IPS-NIHi7 (cell line): Measurements from ENCODE around the gene C11orf68.

ENCODE experiments used
- DNase-seq: peaks from one replicate; pipeline ENCODE4 v3.0.0; 2012; ENCODE audit warnings: mixed read lengths; ENCODE audit errors: extremely low spot score

C11orf68 gene

DNA sequence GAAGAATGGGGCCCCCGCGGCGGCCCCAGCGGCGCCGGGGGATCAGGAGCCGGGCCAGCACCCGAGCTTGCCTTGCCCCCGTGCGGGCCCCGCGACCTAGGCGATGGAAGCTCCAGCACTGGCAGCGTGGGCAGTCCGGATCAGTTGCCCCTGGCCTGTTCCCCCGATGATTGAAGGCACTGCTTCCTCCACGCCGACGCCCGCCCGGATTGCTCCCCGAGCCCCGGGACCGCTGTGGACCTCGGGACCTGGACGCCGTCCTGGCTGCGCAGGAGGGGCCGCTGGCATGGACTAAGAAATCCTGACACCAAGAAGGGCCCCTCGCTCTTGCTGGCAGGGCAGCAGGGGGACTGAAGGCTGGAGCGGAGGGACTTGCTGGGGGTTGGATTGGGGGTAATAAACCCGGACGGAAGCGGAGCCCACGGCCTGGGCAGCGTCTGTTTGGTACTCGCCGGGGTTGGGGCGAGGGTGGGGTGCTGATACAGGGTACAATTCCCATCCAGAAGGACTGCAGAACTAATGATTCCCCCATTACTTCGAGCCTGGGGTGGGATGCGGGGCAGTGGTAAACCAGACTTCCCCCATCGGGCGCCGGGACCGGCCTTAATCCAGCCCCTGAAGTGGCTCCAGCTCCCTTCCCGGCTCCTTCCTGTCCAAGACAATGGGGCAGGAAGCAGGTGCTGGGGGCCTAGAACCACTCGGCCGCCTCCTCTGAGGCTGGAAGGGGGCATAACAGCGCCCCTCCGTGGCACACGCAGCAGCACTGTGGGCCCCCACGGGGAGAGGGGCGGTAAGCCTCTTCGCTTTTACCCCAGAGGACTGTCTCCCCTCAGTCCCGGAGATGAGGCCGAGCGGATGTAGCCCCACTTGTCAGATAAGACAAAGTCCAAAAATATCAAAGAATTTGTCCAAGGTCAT is 27.4 kb downstream of the C11orf68 start:
- DNase-seq = peak; percentile 69

DNA sequence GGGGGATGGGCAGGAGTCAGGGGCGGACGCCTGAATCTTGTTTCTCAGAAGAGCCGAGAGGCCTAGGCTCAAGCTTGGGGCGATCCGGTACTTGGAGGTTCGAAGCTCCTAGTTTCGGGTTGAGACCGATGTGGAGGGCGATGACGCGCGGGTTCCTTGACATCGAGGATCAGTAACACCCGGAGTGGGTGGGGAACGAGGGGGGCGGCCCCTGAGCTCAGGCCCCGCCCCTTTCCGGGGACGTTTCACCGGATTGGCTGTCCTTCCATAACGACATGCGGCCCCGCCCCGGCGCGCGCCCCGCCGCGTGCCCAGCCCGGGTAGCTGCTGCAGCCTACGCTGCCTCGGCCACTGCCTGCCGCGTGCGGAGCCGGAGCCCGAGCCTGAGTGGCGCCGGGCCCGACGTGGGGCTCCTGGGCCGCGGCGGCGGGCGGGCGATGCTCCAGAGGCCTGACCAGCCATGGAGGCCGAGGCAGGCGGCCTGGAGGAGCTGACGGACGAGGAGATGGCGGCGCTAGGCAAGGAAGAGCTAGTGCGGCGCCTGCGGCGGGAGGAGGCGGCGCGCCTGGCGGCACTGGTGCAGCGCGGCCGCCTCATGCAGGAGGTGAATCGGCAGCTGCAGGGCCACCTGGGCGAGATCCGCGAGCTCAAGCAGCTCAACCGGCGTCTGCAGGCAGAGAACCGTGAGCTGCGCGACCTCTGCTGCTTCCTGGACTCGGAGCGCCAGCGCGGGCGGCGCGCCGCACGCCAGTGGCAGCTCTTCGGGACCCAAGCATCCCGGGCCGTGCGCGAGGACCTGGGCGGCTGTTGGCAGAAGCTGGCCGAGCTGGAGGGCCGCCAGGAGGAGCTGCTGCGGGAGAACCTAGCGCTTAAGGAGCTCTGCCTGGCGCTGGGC is 28.3 kb downstream of the C11orf68 start, which contains the start of gene CCDC85B:
Gene CCDC85B (plus strand): TSS at position 350 of the 895 bp plus-strand sequence. CDS start 111 bp downstream, at position 461.
- DNase-seq = peak; percentile 89

DNA sequence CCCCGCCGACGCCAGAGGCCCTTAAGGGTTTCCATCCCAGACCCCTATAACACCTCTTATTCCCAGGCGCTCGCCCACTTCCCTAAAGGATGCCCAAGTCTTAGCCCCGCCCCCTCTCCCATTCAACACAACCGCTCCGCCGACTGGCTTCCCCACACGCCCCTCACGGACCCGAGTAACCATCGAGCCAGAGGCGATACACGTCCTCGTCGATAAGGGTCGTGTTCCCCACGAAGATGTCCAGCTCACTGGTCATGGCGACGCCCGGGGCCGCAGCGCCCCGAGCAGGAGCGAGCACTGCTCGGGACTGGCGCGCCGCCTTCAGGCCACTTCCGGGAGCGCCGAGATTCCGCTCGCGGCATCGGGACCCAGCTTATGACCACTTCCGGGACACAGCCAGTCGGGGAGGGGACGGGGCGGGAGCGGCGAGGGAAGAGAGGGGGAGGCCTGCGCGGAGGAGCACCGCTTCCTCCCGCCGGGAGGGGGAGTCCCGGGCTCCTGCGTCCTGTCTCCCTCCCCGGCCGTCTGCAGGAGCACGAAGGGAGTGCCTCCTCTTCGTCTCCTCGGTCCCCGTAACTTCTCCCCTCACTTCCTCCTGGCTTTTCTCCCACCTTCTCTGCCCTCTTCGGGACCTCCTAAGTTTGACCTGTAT is 30.6 kb downstream of the C11orf68 start, which contains the start of gene FIBP:
Gene FIBP (minus strand): TSS at position 309 of the 652 bp plus-strand sequence. CDS start 53 bp downstream, at position 256.
- peak; percentile 96 for DNase-seq

DNA sequence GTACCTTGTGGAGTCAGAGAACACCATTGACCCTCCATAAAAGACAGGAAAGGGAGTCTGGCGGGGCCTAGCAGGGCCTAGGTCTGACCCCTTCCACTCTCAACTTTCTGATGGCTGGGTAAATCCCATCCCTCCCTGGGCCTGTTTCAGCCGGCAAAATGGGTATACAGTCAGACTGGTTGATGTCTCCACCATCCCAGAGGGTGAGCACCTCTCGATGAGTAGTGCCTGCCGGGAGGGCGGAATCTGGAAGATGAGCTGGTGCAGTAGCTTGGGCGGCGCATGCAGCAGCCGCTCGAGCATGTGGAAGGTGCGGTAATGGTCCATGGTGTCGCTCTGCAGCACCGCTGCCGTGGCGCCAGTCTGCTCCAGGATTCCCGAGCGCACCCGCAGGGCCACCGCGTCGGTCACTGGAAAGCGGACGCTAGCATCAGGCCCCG is 31.1 kb downstream of the C11orf68 start:
- DNase-seq = no peak

DNA sequence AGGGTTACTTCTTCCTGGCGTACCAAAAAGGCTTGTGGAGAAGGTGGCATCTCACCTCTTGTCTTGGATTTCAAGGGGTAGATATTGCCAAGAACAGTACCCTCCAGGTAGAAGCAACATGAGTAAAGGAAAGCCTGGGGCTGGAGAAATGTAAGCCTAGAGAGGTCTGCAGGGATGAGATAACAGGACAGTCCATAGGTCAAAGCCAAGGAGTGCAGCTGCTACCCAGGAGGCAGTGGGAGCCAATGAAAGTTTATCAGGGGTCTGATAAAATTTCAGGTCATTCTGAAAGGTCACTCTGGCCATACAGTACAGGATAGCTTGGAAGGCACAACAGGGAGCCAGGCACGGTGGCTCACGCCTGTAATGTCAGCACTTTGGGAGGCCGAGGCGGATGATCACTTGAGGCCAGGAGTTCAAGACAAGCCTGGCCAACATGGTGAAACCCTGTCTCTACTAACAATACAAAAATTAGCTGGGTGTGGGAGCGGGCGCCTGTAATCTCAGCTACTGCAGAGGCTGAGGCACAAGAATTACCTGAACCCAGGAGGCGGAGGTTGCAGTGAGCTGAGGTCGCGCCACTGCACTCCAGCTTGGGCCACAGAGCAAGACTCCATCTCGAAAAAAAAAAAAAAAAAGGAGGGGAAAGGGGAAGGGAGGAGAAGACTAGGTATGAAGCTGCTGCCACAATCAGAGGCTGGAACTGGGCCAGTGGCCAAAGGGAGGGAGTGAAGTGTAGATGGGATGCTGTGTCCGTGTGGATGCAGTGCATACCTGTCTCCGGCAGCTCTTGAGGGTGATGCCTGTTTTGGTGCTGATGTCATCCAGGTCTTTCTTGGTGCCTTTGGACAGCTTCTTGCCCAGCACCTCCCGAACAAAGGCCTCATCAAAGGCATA is 31.8 kb downstream of the C11orf68 start:
- DNase-seq = no peak

DNA sequence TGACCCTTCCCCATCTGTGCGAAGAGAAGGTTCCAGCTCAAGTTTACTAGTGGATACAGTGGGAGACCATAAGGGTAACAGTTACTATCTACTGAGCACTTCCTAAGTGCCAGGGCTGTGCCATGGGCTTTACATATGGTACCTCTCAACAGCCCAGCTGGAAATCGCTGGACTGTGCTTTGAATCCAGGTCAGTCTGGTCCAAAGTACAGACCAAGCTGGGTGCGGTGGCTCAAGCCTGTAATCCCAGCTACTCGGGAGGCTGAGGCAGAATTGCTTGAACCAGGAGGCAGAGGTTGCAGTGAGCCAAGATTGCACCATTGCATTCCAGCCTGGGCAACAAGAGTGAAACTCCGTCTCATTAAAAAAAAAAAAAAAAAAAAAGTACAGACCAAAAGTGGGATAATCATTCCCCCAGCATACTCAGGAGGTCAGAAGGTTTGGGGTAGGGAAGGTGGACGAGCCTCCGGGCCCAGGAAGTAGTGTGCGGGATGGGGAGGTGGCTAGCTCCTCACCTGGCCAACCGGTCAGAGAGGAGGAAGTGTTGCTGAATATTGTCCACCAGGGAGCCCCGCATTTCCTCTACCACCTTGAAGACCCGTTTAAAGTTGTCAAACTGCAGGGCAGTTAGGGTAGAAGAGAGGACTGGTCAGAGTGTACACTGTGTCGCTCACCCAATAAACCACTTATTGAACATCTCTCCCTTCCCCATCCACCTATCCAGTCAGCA is 32.9 kb downstream of the C11orf68 start:
- DNase-seq = no peak

DNA sequence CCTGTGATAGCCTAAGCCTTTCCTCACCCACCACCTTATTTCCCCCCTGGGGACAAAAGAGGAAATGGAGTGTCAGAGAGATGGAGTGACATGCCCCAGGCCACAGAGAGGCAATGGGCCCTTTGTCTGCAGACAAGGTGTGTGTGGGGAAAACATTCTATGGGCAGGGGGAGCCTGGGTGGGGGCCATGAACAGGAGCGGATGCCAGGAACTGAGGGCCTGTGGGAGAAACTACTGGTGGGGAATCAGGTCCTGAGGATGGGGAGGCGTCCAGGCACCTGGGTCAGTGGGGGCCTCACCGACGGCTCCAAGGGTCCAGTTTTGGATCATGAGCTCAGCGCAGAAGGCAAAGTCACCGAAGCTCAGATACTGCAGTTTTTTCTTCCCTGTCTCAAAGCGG is 33.6 kb downstream of the C11orf68 start:
- DNase-seq = no peak

DNA sequence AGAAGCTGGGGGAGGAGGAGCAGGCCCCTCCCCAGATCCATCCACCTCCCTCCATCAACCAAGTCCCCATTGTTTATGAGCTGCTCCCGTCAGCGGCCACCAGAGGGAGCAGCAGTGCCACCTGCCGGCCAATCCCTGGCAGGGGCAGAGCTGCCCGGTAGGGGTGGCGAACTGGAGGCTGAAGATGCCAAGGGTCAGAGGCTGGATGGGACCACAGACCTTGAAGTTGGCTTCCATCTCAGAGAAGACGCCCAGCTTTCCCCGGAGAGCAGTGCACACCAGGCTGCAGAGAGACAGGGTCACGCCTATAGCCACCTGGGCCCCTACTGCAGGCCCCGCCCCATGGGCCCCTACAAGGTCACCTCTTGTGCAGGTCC is 34.2 kb downstream of the C11orf68 start:
- DNase-seq = peak; percentile 87

DNA sequence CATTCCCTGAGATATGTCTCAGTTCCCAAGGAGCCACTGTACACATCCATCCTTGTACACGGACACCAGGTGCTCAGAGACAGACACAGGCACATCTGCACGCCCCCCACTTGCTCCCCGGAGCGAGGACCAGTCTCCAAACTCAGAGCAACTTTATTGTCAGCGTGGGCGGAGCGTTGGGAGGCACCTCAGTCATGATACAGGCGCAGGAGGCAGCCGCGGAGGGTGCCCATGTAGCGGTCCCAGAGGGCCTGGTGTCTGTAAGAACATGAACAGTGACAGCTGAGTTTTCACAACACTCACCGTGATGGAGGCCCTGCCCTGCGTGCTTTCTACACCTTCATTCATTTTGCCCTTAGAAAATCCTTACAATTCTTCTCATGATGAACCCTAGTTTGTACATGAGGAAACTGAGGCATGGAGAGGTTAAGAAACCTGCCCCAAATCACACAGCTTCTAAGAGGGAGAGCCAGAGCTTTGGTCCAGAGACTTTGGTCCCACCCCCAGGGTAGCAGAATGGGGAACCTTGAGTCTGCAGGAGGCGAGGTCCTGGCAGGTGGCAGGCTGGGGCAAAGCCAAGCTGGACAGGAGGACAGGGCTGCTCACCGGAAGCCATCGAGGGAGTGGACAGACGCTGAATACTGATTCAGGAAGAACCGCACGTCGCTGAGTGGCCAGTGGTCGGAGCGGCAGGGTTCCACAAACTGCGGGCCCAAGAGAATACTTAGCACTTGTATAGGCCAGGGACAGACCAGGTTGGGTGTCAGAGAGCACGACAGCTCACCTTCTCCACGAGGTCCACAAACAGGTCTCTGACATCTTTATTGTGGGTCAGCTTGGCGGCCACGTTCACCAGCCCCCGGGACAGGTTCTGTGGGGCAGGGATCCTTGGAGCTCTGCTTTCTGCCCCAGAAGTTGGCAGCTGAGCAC is 34.8 kb downstream of the C11orf68 start:
- no peak for DNase-seq

DNA sequence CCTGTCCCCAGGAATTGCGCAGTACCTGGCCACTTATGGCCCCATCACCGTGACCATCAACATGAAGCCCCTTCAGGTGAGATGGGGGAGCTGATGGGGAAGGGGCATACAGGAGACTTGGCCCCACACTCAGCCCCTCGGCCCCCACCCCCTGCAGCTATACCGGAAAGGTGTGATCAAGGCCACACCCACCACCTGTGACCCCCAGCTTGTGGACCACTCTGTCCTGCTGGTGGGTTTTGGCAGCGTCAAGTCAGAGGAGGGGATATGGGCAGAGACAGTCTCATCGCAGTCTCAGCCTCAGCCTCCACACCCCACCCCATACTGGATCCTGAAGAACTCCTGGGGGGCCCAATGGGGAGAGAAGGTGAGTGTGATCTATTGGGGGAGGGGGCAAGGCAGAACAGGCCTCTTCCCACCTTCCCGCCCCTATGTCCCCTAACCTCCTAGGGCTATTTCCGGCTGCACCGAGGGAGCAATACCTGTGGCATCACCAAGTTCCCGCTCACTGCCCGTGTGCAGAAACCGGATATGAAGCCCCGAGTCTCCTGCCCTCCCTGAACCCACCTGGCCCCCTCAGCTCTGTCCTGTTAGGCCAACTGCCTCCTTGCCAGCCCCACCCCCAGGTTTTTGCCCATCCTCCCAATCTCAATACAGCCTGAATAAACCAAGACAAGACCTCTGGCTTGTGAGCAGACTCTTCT is 35.7 kb downstream of the C11orf68 start:
- DNase-seq = no peak

DNA sequence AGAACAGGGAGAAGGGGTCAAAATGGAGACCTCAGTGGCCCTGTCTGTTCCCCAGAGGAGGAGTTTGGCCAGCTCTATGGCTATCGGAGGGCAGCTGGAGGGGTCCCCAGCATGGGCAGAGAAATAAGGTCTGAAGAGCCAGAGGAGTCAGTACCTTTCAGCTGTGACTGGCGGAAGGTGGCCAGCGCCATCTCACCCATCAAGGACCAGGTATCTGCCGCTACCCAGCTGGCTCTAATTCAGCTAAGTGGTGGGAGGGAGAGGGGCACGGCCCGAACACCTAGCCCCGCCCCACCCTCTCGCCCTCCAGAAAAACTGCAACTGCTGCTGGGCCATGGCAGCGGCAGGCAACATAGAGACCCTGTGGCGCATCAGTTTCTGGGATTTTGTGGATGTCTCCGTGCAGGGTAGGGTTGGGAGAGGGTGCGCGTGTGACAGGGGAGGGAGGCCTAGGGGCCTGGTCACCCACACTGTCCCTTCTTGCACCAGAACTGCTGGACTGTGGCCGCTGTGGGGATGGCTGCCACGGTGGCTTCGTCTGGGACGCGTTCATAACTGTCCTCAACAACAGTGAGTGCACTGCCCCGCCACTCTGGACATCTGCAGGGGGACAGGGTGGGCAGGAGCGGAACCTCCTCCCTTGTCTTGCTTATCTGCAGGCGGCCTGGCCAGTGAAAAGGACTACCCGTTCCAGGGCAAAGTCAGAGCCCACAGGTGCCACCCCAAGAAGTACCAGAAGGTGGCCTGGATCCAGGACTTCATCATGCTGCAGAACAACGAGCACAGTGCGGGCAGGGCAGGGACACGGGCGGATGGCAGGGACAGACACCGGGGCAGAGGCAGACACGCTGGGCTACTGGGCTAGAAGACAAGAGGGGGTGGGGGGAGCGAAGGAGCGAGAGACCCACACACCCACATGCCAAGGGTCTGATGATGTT is 36.5 kb downstream of the C11orf68 start:
- no peak for DNase-seq

DNA sequence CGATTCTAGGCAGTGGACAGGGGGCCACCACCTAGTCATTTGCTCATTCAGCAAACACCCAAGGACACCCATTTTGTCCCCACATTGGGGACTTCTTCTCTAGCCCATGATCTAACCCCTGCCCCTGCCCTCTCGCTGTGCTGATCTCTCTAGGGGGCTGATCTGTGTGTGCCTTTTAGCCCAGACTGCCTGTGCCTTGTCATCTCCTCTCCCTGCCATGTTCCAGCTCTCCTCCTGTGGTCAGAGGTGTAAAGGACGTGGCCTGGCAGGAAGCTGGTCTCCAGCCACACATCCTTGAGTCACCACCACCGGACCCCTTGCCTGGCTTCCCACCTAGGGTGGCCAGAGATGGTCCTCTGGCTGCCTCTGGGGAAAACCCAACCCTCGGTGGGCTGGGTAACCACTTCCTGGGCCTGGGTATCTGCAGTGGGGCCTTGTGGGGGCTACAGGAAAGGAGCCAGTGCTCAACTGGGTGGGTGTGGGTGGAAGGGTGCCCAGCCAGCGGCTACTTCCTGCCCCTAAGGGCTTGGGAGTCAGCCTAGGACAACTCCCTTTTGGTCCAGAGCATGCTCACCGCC is 37.9 kb downstream of the C11orf68 start:
- no peak for DNase-seq

DNA sequence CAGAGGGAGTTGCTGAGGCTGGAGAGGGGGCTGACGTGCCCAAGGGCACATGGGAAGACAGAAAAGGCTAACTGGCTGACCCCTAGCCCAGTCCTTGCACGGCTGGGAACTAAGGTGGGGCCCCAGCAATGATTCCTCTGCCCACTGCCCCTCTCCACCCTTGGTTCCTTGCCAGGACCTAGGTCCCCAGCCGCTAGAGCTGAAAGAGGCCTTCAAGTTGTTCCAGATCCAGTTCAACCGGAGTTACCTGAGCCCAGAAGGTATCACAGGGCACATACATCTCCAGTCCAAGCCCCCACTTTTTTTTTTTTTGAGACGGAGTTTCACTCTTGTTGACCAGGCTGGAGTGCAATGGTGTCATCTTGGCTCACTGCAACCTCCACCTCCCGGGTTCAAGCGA is 38.8 kb downstream of the C11orf68 start:
- no peak for DNase-seq

DNA sequence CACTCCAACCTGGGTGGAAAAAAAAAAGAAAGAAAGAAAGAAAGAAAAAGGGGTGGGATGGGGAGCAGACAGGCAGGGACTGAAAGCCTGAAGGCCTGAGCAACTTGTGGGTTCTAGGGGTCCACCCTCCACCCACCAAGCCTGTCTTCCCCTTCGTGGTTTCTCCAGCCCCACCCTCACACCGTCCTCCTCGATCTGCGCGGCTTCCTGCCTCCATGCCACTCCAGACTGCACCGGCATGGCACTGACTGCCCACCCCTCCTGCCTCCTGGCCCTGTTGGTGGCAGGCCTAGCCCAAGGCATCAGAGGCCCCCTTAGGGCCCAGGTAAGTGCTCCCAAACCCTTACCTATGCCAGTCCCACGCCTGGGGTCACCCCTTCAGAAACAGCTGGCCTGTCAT is 39.2 kb downstream of the C11orf68 start, which contains the start of gene CTSW:
Gene CTSW (plus strand): TSS at position 221 of the 400 bp plus-strand sequence. CDS start 18 bp downstream, at position 239.
- no peak for DNase-seq

DNA sequence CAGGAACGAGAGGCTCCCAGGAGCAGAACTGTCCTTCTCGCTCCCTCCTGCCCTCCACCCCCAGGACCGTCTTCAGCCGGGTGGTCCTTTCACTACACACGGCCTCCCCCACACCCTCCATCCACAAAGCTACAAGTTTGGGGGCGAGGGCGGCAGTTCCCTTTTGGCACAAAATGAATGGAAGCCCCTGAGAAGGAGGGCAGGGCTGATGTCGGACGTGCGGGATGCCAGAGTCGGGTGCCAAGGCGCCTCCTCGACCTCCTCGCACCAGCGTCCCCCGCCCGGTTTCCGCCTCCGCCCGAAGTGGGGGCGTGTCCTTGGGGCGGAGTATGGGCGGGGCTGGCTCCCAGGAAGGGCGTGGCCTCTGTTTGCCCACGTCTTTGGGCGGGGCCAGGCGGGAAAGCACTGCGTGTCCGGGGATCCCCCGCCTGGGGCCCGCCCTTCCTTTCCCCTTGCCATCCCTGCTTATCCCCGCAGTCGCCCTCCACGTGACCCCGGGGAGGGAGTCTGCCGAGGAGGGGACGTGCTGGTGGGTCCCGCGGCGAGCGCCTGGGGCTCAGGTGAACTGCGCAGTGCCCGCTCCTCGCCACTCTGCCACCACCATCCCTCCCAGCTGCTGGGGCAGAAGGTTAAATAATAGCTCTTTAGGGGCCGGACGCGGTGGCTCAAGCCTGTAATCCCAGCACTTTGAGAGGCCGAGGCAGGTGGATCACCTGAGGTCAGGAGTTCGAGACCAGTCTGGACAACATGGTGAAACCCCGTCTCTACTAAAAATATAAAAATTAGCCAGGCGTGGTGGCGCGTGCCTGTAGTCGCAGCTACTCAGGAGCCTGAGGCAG is 45.3 kb downstream of the C11orf68 start:
- peak; percentile 94 for DNase-seq
